Caco-2 (cell line): ENCODE measurements around the gene CST7. TPM values are rescaled to one million over a fixed set of nuclear protein-coding genes. Genes with fewer than 3 reads are reported as not detected.

Experiments used
- BruUV-seq: library from RNA; stranded (reverse); fragments of 400-500 nt; replicated peaks from 2 replicates; lab custom pipeline; 2021; lab: Mats Ljungman, UMichigan
- CTCF ChIA-PET: fragments of 300-600 bp; sonication (Branson Sonifier 250); formaldehyde crosslinking; loops from one replicate; lab custom pipeline; 2022; ENCODE audit warnings: antibody characterized with exemption; lab: Charles Lee
- POLR2A ChIA-PET: fragments of 300-600 bp; sonication (Branson Sonifier 250); formaldehyde crosslinking; loops from one replicate; lab custom pipeline; 2022; ENCODE audit warnings: antibody characterized with exemption; lab: Charles Lee
- DNase-seq, 2 experiments: peaks; one replicate each; pipeline versions ENCODE4 v3.0.0 to v3.0.0-alpha.2; 2020 to 2022
- H3K27me3 ChIP-seq: replicated peaks from 2 replicates; pipeline ENCODE4 v1.6.0; 2011; ENCODE audit warnings: low read length; ENCODE audit not compliant: control insufficient read depth, insufficient read depth
- H3K36me3 ChIP-seq: 2 replicates; pipeline ENCODE4 v1.5.1; 2011; ENCODE audit warnings: low read length; ENCODE audit not compliant: control insufficient read depth, insufficient read depth
- H3K4me1 ChIP-seq: fragments of 250-450 bp; sonication (Bioruptor Pico); 2 replicates; pipeline ENCODE4 v1.5.1; 2020; ENCODE audit warnings: mild to moderate bottlenecking
- H3K4me3 ChIP-seq: 2 replicates; pipeline ENCODE4 v1.5.1; 2011; ENCODE audit warnings: low read depth, mild to moderate bottlenecking, control low read depth, low read length
- H3K9me3 ChIP-seq: fragments of 250-450 bp; sonication (Bioruptor Pico); 2 replicates; pipeline ENCODE4 v1.5.1; 2020; ENCODE audit warnings: mild to moderate bottlenecking, moderate library complexity
- H3K27ac Mint-ChIP-seq: one replicate; pipeline ENCODE4 v1.8.0; 2022; ENCODE audit warnings: mixed read lengths; ENCODE audit not compliant: unreplicated experiment
- H3K27me3 Mint-ChIP-seq: one replicate; pipeline ENCODE4 v1.8.0; 2022; ENCODE audit warnings: mixed read lengths; ENCODE audit not compliant: insufficient read depth, unreplicated experiment
- H3K36me3 Mint-ChIP-seq: one replicate; pipeline ENCODE4 v1.8.0; 2022; ENCODE audit warnings: mild to moderate bottlenecking, mixed read lengths; ENCODE audit not compliant: insufficient read depth, unreplicated experiment
- H3K4me1 Mint-ChIP-seq: one replicate; pipeline ENCODE4 v1.8.0; 2022; ENCODE audit warnings: low read depth, mixed read lengths; ENCODE audit not compliant: unreplicated experiment
- H3K4me3 Mint-ChIP-seq: one replicate; pipeline ENCODE4 v1.8.0; 2022; ENCODE audit warnings: mild to moderate bottlenecking, moderate library complexity, mixed read lengths; ENCODE audit not compliant: unreplicated experiment
- H3K9me3 Mint-ChIP-seq: one replicate; pipeline ENCODE4 v1.8.0; 2022; ENCODE audit warnings: mixed read lengths; ENCODE audit not compliant: unreplicated experiment
- CTCF ChIP-seq, 2 experiments: fragments of 200-600 bp in 1 of 2; IDR thresholded peaks; 1 replicate in 1 of 2; 2 replicates in 1 of 2; pipeline versions ENCODE4 v1.5.1 to v1.8.0; 2011 to 2022; ENCODE audit warnings: antibody characterized with exemption in 1 of 2, control low read depth in 1 of 2, inconsistent platforms in 1 of 2, low read depth in 1 of 2, low read length in 1 of 2, mild to moderate bottlenecking in 1 of 2, moderate library complexity in 1 of 2; ENCODE audit not compliant: insufficient read depth in 1 of 2, severe bottlenecking in 1 of 2, unreplicated experiment in 1 of 2
- intact Hi-C: fragments of 100-400 bp; cut with micrococcal nuclease; formaldehyde crosslinking; loops from one replicate; pipeline ENCODE4 v1.10.0; 2022; ENCODE audit not compliant: unreplicated experiment
- total RNA-seq: library from RNA; stranded (reverse); gene quantifications from 2 replicates; pipeline ENCODE4 v1.2.3, GENCODE V29; 2022

CST7 gene
- total RNA-seq, 1 experiment from 2014 or later = not detected

- POLR2A ChIA-PET = no interaction called here
Observed at GRCh38 chr20:24951536-24952083, 2.5 kb downstream of the CST7 start.

GRCh38 chr20:24952376-24953208 lies 3.5 kb downstream of the CST7 start:
- peaks cover 10% of the 10 kb centered on the region for H3K9me3 Mint-ChIP-seq
- H3K4me3 Mint-ChIP-seq = no peak overlapping the region
- Histone ChIP-seq H3K9me3 (no peaks in the 10 kb centered on the region; the same call in none of the 2 replicates), H3K36me3 (no peaks in the 10 kb centered on the region), H3K27me3 (no peaks in the 10 kb centered on the region), H3K4me1 (no peaks in the 10 kb centered on the region), H3K4me3 (no peak overlapping the region)
- no TSS peak for BruUV-seq
- POLR2A ChIA-PET = no interaction called here
- H3K36me3 Mint-ChIP-seq = peaks cover 8% of the 10 kb centered on the region
- TF ChIP-seq CTCF (IDR thresholded peaks at IDR 0.05; ENCODE audit: insufficient read depth in 1 of 2, low read depth in 1 of 2, low read length in 1 of 2, severe bottlenecking in 1 of 2, unreplicated experiment in 1 of 2) = no peak
- intact Hi-C loops = no loop called here
- no peak for DNase-seq
- no peak overlapping the region for H3K27ac Mint-ChIP-seq
- H3K27me3 Mint-ChIP-seq = no peaks in the 10 kb centered on the region
- H3K4me1 Mint-ChIP-seq = no peaks in the 10 kb centered on the region
- CTCF ChIA-PET = no interaction called here

More at GRCh38 chr20:24951536-24952083, 2.5 kb downstream of the CST7 start:
- BruUV-seq = no TSS peak
- no peak overlapping the region for H3K4me3 ChIP-seq
- no peaks in the 10 kb centered on the region for H3K4me1 ChIP-seq
- CTCF ChIA-PET = no interaction called here
- no peak for DNase-seq
- intact Hi-C loops = no loop called here
- no peaks in the 10 kb centered on the region for H3K27me3 Mint-ChIP-seq
- H3K4me3 Mint-ChIP-seq = no peak overlapping the region
- no peak overlapping the region for H3K27ac Mint-ChIP-seq
- TF ChIP-seq CTCF (IDR thresholded peaks at IDR 0.05; ENCODE audit: insufficient read depth in 1 of 2, low read depth in 1 of 2, low read length in 1 of 2, severe bottlenecking in 1 of 2, unreplicated experiment in 1 of 2) = no peak
- peaks cover 8% of the 10 kb centered on the region for H3K36me3 Mint-ChIP-seq
- peaks cover 5% of the 10 kb centered on the region for H3K9me3 ChIP-seq
- no peaks in the 10 kb centered on the region for H3K27me3 ChIP-seq
- no peaks in the 10 kb centered on the region for H3K36me3 ChIP-seq
- H3K4me1 Mint-ChIP-seq = no peaks in the 10 kb centered on the region
- peaks cover 19% of the 10 kb centered on the region for H3K9me3 Mint-ChIP-seq

GRCh38 chr20:24953209-24953575 lies 4.1 kb downstream of the CST7 start:
- no peak for TF ChIP-seq CTCF (IDR thresholded peaks at IDR 0.05; ENCODE audit: insufficient read depth in 1 of 2, low read depth in 1 of 2, low read length in 1 of 2, severe bottlenecking in 1 of 2, unreplicated experiment in 1 of 2)
- intact Hi-C loops = no loop called here
- POLR2A ChIA-PET = no interaction called here
- Histone ChIP-seq H3K9me3 (no peaks in the 10 kb centered on the region; the same call in 1 of the 2 replicates), H3K27me3 (no peaks in the 10 kb centered on the region), H3K4me3 (no peak overlapping the region), H3K4me1 (no peaks in the 10 kb centered on the region), H3K36me3 (no peaks in the 10 kb centered on the region)
- Mint-ChIP-seq H3K4me3 (no peak overlapping the region), H3K27ac (no peak overlapping the region), H3K36me3 (peaks cover 12% of the 10 kb centered on the region), H3K9me3 (peaks cover 4% of the 10 kb centered on the region), H3K4me1 (no peaks in the 10 kb centered on the region), H3K27me3 (no peaks in the 10 kb centered on the region)
- no TSS peak for BruUV-seq
- DNase-seq = no peak
- CTCF ChIA-PET = no interaction called here
